IMR-90 (cell line): ENCODE measurements around the gene NEDD4L. TPM values are rescaled to one million over a fixed set of nuclear protein-coding genes. Genes with fewer than 3 reads are reported as not detected.
A peak's percentile ranks its signal among the peaks of the same experiment; 100 is the strongest.

Experiments used
- ATAC-seq: fragments of 200-7000 bp; cut with Tn5 transposase; 2 replicates; pipeline ENCODE4 v1.9.1; 2020; ENCODE audit warnings: low read depth, mild to moderate bottlenecking, moderate library complexity
- BruUV-seq: library from RNA; stranded (reverse); fragments of 400-500 nt; replicated peaks from 2 replicates; lab custom pipeline; 2021; lab: Mats Ljungman, UMichigan
- CTCF ChIA-PET: fragments of 300-600 bp; formaldehyde crosslinking; extraction: SDS; loops from one replicate; lab custom pipeline; 2021; ENCODE audit warnings: antibody characterized with exemption; lab: Yijun Ruan, JAX
- POLR2A ChIA-PET: fragments of 300-600 bp; sonication (Branson Sonifier 250); formaldehyde crosslinking; loops from one replicate; lab custom pipeline; 2022; ENCODE audit warnings: antibody characterized with exemption; ENCODE audit not compliant: unreplicated experiment; lab: Charles Lee
- DNase-seq: peaks from one replicate; pipeline ENCODE4 v3.0.0; 2013
- H2AFZ ChIP-seq: replicated peaks from 2 replicates; pipeline ENCODE3; 2013; ENCODE audit warnings: low read length, mild to moderate bottlenecking; ENCODE audit not compliant: poor library complexity
- H2AK5ac ChIP-seq: 2 replicates; pipeline ENCODE4 v1.6.1; 2013; ENCODE audit warnings: low read depth, low read length, inconsistent platforms
- H2AK9ac ChIP-seq: replicated peaks from 2 replicates; pipeline ENCODE3; 2013; ENCODE audit warnings: mild to moderate bottlenecking, low read depth, low read length, moderate library complexity; ENCODE audit not compliant: poor library complexity
- H2BK120ac ChIP-seq: 2 replicates; pipeline ENCODE4 v1.6.1; 2013; ENCODE audit warnings: low read depth, low read length, inconsistent platforms
- H2BK15ac ChIP-seq: 3 replicates; pipeline ENCODE4 v1.6.1; 2013; ENCODE audit warnings: low read depth, low read length, inconsistent platforms
- H2BK20ac ChIP-seq: 2 replicates; pipeline ENCODE4 v1.6.1; 2013; ENCODE audit warnings: low read depth, mild to moderate bottlenecking, inconsistent platforms, low read length, moderate library complexity
- H2BK5ac ChIP-seq: 2 replicates; pipeline ENCODE4 v1.6.1; 2013; ENCODE audit warnings: mild to moderate bottlenecking, low read depth, low read length, inconsistent platforms; ENCODE audit not compliant: poor library complexity, severe bottlenecking
- H3K14ac ChIP-seq: replicated peaks from 2 replicates; pipeline ENCODE4 v1.6.1; 2013; ENCODE audit warnings: low read depth, low read length, inconsistent platforms
- H3K18ac ChIP-seq: 2 replicates; pipeline ENCODE4 v1.6.1; 2013; ENCODE audit warnings: low read depth, low read length, control low read depth
- H3K23ac ChIP-seq: 2 replicates; pipeline ENCODE4 v1.6.1; 2013; ENCODE audit warnings: low read depth, low read length, inconsistent platforms
- H3K27ac ChIP-seq: 2 replicates; pipeline ENCODE4 v1.5.1; 2013; ENCODE audit warnings: mild to moderate bottlenecking, control low read depth, low read length; ENCODE audit not compliant: insufficient read depth
- H3K27me3 ChIP-seq: 2 replicates; pipeline ENCODE4 v1.6.1; 2013; ENCODE audit warnings: low read length; ENCODE audit not compliant: control insufficient read depth, insufficient read depth
- H3K36me3 ChIP-seq: 2 replicates; pipeline ENCODE4 v1.6.1; 2013; ENCODE audit warnings: low read length, mixed read lengths; ENCODE audit not compliant: control insufficient read depth, insufficient read depth
- H3K4ac ChIP-seq: 2 replicates; pipeline ENCODE4 v1.6.1; 2013; ENCODE audit warnings: low read depth, low read length, inconsistent platforms
- H3K4me1 ChIP-seq: 2 replicates; pipeline ENCODE4 v1.6.1; 2013; ENCODE audit warnings: low read length, mixed read lengths; ENCODE audit not compliant: control insufficient read depth, insufficient read depth
- H3K4me2 ChIP-seq: 2 replicates; pipeline ENCODE4 v1.6.1; 2013; ENCODE audit warnings: low read depth, mild to moderate bottlenecking, control low read depth, low read length, moderate library complexity
- H3K4me3 ChIP-seq: 2 replicates; pipeline ENCODE4 v1.5.1; 2013; ENCODE audit warnings: low read depth, mild to moderate bottlenecking, control low read depth, low read length, moderate library complexity; ENCODE audit not compliant: insufficient read depth
- H3K56ac ChIP-seq: 2 replicates; pipeline ENCODE4 v1.6.1; 2013; ENCODE audit warnings: low read length, inconsistent platforms; ENCODE audit not compliant: insufficient read depth; ENCODE audit errors: extremely low read depth
- H3K79me1 ChIP-seq, 2 experiments: 2 replicates each; pipeline ENCODE4 v1.6.1; 2013; ENCODE audit warnings: low read length in 2 of 2, inconsistent platforms in 1 of 2, low read depth in 1 of 2
- H3K9ac ChIP-seq: 2 replicates; pipeline ENCODE4 v1.6.1; 2013; ENCODE audit warnings: low read depth, low read length, control low read depth
- H3K9me1 ChIP-seq: 2 replicates; pipeline ENCODE4 v1.6.1; 2013; ENCODE audit warnings: low read length, inconsistent platforms; ENCODE audit not compliant: insufficient read depth
- H3K9me3 ChIP-seq: 2 replicates; pipeline ENCODE4 v1.6.1; 2013; ENCODE audit warnings: low read length; ENCODE audit not compliant: control insufficient read depth, insufficient read depth
- H4K20me1 ChIP-seq: 2 replicates; pipeline ENCODE4 v1.6.1; 2013; ENCODE audit warnings: low read length, inconsistent platforms; ENCODE audit not compliant: insufficient read depth
- H4K5ac ChIP-seq: 2 replicates; pipeline ENCODE4 v1.6.1; 2013; ENCODE audit warnings: mild to moderate bottlenecking, low read depth, low read length, control low read depth
- H4K8ac ChIP-seq, 2 experiments: 2 replicates each; pipeline ENCODE4 v1.6.1; 2013; ENCODE audit warnings: low read depth in 2 of 2, low read length in 2 of 2, control low read depth in 1 of 2, inconsistent platforms in 1 of 2
- H4K91ac ChIP-seq: 2 replicates; pipeline ENCODE4 v1.6.1; 2013; ENCODE audit warnings: low read depth, low read length, inconsistent platforms; ENCODE audit not compliant: insufficient read depth
- BHLHE40 ChIP-seq: fragments of 150-350 bp; IDR thresholded peaks from 2 replicates; pipeline ENCODE4 v1.6.1; 2016; ENCODE audit warnings: mild to moderate bottlenecking, low read depth, low read length
- CEBPB ChIP-seq: IDR thresholded peaks from 2 replicates; pipeline ENCODE4 v1.6.1; 2012; ENCODE audit warnings: low read depth, low read length, improper control_type of control experiment
- CHD1 ChIP-seq: IDR thresholded peaks from 2 replicates; pipeline ENCODE4 v1.6.1; 2012; ENCODE audit warnings: low read depth, low read length, improper control_type of control experiment
- MAFK ChIP-seq: IDR thresholded peaks from 2 replicates; pipeline ENCODE4 v1.6.1; 2012; ENCODE audit warnings: low read depth, low read length, improper control_type of control experiment
- WGBS, 2 experiments: methylation state at CpG; one replicate each; pipeline versions ENCODE4 v1.1.5 to v1.1.7; 2013; ENCODE audit warnings: missing lambda C conversion rate in 2 of 2; ENCODE audit not compliant: insufficient read length in 1 of 2; ENCODE audit errors: extremely low coverage in 2 of 2; 5-methylcytosine and 5-hydroxymethylcytosine counted together
- dilution Hi-C: fragments of 300-500 bp; cut with HindIII; formaldehyde crosslinking; loops from one replicate; pipeline ENCODE4 v1.14.3; 2018; ENCODE audit warnings: low sequenced_read_pairs; ENCODE audit not compliant: unreplicated experiment
- in situ Hi-C: fragments of 300-500 bp; cut with MboI; formaldehyde crosslinking; loops from 3 replicates; pipeline ENCODE4 v1.14.3; 2019; ENCODE audit warnings: low sequenced_read_pairs, inconsistent platforms, mixed read lengths
- intact Hi-C: fragments of 100-400 bp; cut with micrococcal nuclease; formaldehyde crosslinking; loops from 2 replicates; pipeline ENCODE4 v1.10.0; 2022
- polyA plus RNA-seq, 3 experiments: library from polyadenylated mRNA; depleted of rRNA; stranded (reverse); fragments of >200 nt; gene quantifications; 2 replicates each; pipeline ENCODE4 v1.2.3, GENCODE V29; 2012; ENCODE audit warnings: low replicate concordance in 1 of 3
- total RNA-seq: library from RNA; depleted of rRNA; stranded (reverse); fragments of >200 nt; gene quantifications from 2 replicates; pipeline ENCODE4 v1.2.3, GENCODE V29; 2012
- TF ChIP-seq, protein P1 (sequence below): fragments of 150-350 bp; IDR thresholded peaks from 2 replicates; pipeline ENCODE4 v1.6.1; 2016; ENCODE audit warnings: low read depth, mild to moderate bottlenecking, low read length, moderate library complexity, borderline replicate concordance
- TF ChIP-seq, protein P2 (sequence below): conservative IDR thresholded peaks from 2 replicates; pipeline ENCODE4 v1.5.1; 2012; ENCODE audit warnings: mild to moderate bottlenecking, low read depth, low read length, improper control_type of control experiment

Gene NEDD4L
- total and polyA plus RNA-seq, 2 of the 4 experiments (the other 2 are of a cell fraction), result 10.0 to 10.9 TPM

DNA sequence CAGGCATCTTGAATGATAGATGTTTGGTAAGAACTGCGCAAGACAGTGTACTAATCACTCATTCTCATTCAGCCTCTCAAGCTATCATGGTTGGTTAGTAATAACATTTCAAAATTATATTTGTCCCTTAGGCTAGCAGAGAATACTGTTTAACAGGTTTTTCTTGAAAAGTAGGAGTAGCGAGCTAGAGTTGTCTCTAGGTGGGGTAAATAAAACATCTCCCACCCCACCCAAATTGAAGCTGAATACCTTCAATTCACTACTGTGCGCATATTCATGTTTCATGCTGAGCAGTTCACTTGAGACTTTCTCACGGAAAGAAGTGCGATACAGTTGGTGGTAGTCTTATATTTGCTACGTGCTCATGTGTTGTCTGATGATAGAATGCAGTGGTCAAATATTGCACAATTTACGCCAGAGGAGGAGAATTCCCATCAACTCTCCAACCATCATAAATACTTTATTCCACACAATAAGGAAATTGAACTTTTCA, 49.3 kb downstream of the NEDD4L start:
- in situ Hi-C loops, result no loop called here
- Histone ChIP-seq H3K9me3 (no peaks in the 10 kb centered on the region), H2BK20ac (no peak overlapping the region), H4K20me1 (no peaks in the 10 kb centered on the region), H4K5ac (no peak overlapping the region), H4K91ac (no peak overlapping the region), H3K56ac (no peak overlapping the region), H3K9ac (no peak overlapping the region), H2AFZ (no peak overlapping the region), H2BK5ac (no peak overlapping the region), H3K36me3 (no peaks in the 10 kb centered on the region), H3K4ac (no peak overlapping the region), H3K4me2 (no peak overlapping the region), H3K27ac (no peak overlapping the region), H4K8ac (no peak overlapping the region), H3K18ac (no peak overlapping the region), H3K79me1 (0 out of 4 replicates have a peak, but pooled peaks cover 0 to 3% of the 10 kb centered on the region in 2 experiments), H2AK9ac (no peak overlapping the region), H2AK5ac (no peak overlapping the region), H2BK15ac (no peak overlapping the region), H3K23ac (no peak overlapping the region), H3K4me3 (no peak overlapping the region), H3K27me3 (no peaks in the 10 kb centered on the region; the same call in 1 of the 2 replicates), H3K9me1 (no peaks in the 10 kb centered on the region), H2BK120ac (no peak overlapping the region), H3K14ac (no peak overlapping the region), H3K4me1 (peaks cover 3% of the 10 kb centered on the region; the same call in 1 of the 2 replicates)
- no peak for ATAC-seq
- intact Hi-C loops, result no loop called here
- DNase-seq, result no peak
- TF ChIP-seq MAFK (no peak), CEBPB (peak; percentile 39; the same call in 1 of the 2 replicates), BHLHE40 (no peak), CHD1 (no peak)
- TF ChIP-seq, protein P1, sequence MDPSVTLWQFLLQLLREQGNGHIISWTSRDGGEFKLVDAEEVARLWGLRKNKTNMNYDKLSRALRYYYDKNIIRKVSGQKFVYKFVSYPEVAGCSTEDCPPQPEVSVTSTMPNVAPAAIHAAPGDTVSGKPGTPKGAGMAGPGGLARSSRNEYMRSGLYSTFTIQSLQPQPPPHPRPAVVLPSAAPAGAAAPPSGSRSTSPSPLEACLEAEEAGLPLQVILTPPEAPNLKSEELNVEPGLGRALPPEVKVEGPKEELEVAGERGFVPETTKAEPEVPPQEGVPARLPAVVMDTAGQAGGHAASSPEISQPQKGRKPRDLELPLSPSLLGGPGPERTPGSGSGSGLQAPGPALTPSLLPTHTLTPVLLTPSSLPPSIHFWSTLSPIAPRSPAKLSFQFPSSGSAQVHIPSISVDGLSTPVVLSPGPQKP, result no peak
- TF ChIP-seq, protein P2, sequence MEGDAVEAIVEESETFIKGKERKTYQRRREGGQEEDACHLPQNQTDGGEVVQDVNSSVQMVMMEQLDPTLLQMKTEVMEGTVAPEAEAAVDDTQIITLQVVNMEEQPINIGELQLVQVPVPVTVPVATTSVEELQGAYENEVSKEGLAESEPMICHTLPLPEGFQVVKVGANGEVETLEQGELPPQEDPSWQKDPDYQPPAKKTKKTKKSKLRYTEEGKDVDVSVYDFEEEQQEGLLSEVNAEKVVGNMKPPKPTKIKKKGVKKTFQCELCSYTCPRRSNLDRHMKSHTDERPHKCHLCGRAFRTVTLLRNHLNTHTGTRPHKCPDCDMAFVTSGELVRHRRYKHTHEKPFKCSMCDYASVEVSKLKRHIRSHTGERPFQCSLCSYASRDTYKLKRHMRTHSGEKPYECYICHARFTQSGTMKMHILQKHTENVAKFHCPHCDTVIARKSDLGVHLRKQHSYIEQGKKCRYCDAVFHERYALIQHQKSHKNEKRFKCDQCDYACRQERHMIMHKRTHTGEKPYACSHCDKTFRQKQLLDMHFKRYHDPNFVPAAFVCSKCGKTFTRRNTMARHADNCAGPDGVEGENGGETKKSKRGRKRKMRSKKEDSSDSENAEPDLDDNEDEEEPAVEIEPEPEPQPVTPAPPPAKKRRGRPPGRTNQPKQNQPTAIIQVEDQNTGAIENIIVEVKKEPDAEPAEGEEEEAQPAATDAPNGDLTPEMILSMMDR, result no peak
- CTCF ChIA-PET, result no interaction called here
- BruUV-seq, result no TSS peak
- dilution Hi-C loops, result no loop called here
- WGBS, 2 experiments, result no CpG with 5 or more reads among the region's 7 CpGs
- POLR2A ChIA-PET, result no interaction called here
